CD4-positive, alpha-beta T cell treated with Interleukin-6 for 4 hours (primary cell): Measurements from ENCODE around the gene CANX.
"Not testable (repeated sequence)": the region's sequence is repeated elsewhere in the genome, so short reads cannot be mapped to it uniquely, and the experiment has no call there.

Experiments used
- DNase-seq: peaks from one replicate; pipeline ENCODE4 v3.0.0-alpha.2; 2020; ENCODE audit warnings: mixed read lengths

CANX gene, protein sequence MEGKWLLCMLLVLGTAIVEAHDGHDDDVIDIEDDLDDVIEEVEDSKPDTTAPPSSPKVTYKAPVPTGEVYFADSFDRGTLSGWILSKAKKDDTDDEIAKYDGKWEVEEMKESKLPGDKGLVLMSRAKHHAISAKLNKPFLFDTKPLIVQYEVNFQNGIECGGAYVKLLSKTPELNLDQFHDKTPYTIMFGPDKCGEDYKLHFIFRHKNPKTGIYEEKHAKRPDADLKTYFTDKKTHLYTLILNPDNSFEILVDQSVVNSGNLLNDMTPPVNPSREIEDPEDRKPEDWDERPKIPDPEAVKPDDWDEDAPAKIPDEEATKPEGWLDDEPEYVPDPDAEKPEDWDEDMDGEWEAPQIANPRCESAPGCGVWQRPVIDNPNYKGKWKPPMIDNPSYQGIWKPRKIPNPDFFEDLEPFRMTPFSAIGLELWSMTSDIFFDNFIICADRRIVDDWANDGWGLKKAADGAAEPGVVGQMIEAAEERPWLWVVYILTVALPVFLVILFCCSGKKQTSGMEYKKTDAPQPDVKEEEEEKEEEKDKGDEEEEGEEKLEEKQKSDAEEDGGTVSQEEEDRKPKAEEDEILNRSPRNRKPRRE

DNA sequence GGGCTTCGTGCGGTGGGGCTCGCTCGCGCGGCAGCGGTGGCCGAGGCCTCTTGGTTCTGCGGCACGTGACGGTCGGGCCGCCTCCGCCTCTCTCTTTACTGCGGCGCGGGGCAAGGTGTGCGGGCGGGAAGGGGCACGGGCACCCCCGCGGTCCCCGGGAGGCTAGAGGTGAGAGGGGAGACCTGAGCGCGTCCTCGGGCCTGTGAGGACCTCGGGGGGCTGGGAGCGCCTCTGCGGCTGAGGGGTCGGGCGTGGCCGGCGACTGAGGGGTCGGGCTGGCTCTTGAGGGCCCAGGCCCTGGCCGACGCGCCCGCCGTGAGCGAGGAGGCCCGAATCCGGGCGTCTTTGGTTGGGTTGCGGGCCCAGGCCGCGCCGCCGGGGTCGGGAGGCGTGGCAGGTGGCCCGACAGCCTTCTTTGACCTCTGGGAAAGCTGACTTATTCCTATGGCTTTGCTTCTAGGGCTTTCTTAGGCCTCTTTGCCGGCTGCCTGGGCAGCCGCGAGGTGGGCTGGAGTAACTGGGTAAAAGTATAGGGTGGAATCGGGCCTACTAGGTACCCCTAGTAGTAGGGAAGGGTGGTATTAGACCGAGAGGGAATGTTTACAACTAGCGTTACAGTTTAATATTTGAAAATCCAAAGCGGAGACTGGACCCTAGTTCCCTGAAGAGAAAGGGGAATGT lies at the start of gene CANX:
Gene CANX (plus strand): TSS at position 33 of the 681 bp plus-strand sequence. CDS start 6,715 bp downstream, outside the sequence.
- no peak for DNase-seq

GRCh38 chr5:179649166-179649703 lies 49.5 kb upstream of the CANX start:
- DNase-seq: not testable (repeated sequence)

- not testable (repeated sequence) for DNase-seq
These were observed 48.5 kb upstream of the CANX start for GRCh38 chr5:179650245-179650644.

- not testable (repeated sequence) for DNase-seq
These were observed 45.6 kb upstream of the CANX start for GRCh38 chr5:179653135-179653534.

DNA sequence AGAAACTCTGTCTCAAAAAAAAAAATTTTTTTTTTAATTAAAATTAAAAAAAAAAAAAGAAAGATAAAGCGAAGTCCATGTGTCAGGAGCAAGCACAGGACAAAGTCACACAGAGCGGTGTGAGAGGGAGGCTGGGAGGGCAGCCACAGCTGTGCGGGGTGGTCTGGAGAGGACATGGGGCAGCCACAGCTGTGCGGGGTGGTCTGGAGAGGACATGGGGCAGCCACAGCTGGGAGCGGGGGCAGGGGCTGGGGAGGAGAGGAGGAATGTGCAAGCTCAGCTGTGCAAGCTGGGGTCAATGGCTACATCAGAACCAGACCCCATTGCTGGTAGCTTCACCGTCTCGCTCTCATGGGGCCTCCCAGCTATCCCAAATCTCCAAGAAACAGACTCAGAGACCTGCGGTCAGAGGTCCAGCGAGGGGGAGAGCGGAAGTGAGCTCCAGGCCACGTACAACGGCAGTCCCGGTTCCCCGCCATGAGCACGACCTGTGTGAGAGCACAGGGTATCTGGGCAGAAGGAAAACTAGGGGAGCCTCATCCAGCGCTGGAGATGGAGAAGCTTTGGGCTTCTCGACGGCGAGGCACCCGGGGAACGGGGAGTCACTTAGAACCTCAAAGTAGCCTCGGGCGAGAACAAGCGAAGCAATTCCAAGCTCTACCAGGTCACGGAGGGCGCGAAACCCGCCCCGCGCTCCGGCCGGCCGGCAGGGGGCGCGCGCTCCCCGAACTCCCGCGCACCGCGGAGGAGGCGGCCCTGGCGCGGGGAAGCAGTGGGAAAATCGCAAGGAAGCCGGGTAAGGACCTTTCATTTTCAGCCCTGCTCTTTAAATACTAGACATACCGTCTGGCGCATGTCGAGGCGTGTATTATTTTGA lies 41.2 kb upstream of the CANX start:
- DNase-seq: not testable (repeated sequence)

DNA sequence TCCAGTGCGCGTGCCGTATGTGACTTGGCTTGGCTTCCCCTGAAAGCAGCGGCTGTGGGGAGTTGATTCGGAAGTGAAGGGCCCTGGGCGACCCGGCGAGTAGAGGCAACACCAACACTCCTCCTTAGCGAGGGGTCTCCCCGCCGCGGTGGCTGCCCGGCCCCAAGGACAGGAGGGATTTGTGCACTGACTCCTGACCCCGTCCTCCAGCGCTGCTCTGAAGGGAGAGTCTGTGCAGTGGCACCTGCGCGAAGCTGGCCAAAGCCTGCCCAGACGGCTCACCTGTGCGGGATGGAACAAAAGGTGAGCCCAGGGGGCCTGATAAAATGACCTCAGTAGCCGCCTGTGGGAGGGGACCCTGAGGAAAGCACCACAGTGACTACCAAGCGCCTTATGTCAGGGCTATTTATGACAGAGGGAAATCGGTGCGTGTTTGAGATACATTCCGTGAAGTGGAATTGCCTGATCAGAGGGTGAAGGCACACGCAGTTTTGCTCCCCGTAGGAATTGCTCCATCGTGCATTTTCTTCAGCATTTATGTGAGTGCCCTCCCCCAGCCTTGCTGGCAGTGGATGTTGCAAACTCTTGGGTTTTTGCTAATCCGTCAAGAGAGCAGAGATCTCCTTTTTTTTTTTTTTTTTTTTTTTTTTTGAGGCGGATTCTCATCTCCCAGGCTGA lies 40.4 kb upstream of the CANX start:
- DNase-seq: not testable (repeated sequence)

- not testable (repeated sequence) for DNase-seq
These were observed 37.1 kb upstream of the CANX start for GRCh38 chr5:179661647-179662046.

DNA sequence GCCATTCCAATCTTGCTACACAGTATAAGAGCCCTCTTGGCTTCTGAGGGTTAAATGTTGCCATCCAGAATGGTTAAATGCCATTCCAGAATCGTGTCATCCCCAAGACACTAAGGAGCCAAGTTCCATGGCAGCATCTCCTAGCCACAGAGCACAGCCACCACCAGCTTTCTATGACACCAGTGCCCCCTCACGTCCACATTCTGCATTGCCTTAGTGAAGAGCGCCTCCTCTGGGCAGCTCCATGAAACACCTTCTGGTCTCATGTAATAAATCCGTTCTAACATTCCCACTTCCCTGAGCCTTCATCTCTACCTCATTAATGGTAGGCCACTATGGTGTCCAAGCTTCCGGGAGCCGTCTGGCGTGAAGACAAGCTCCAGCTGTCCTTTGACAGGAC lies 30.4 kb upstream of the CANX start:
- peak; percentile 53 for DNase-seq

DNA sequence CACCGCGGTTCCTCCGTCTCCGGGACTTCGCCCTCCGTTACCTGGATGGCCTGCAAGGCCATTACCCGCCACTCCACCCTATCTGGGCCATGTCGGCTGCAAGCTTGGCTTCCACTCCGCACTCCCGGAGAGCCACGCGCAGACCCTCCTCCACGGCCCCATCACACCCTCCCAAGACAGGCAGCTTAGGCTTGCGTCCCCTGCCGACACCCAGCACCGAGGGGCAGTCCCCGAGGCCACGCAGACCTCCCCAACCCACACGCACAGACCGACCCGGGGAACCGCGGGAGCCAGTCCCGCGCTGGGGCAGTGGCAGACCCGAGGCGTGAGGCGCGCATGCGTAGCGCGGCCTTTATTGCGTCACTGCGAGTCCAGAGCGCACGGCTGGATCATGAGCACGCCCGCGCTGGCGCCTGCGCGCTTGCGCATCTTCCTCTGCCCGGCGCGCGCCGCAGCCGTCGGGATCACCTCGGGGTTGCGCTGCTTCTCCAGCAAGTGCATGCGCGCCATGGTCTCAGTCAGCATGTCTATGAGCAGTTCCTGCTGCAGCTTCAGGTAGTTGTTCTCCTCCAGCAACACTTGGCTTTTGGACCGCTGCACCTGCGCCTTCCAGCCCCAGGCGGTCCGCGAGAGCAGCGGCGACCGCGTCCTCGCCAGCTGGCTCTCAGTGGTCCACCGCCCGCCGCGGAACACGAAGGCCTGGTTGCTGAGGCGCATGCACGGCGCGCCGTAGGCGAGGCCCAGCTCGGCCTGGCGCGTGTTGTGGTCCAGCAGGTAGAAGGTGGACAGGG lies 20.3 kb upstream of the CANX start:
- DNase-seq: peak; percentile 96

DNA sequence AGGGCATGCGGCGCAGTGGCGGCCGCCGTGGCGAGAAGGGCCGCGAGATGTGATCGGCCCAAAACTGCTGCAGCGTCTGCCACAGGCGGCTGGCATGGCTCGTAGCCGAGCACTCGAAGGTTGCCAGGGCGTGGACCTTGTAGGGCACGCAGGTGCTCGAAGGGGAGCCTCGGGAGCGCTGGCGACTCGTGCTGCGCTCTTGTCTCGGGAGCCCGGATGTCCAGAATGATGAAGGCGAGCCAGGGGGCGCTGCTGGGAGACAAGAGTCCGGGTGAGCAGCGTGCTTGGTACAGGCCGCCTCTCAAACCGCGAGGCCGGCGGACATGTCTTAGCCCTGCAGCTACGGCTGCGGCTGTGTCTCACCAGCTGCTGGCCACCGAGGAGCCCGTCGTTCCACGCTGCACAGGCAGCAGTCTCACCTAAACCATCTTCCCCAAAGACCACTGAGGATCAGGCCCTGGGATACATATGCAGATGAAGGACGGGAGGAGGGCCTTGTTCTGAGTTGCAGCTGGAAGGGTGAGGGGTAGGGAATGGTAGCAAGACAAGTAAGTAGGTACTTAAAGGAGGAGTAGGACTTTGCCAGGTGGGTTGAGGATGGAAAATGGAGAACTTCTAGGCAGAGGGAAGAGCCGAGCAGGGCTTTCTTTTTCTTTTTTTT lies 19.6 kb upstream of the CANX start:
- peak; percentile 78 for DNase-seq

GRCh38 chr5:179680014-179680779 lies 18.6 kb upstream of the CANX start:
- DNase-seq: no peak

- DNase-seq: no peak
These were observed 17.9 kb upstream of the CANX start, which contains the start of gene CBY3 for GRCh38 chr5:179680780-179681401. CBY3 (minus strand) TSS chr5:179681034; CDS start chr5:179680918, 116 bp downstream.

GRCh38 chr5:179689212-179689611 lies 9.6 kb upstream of the CANX start:
- DNase-seq: not testable (repeated sequence)

DNA sequence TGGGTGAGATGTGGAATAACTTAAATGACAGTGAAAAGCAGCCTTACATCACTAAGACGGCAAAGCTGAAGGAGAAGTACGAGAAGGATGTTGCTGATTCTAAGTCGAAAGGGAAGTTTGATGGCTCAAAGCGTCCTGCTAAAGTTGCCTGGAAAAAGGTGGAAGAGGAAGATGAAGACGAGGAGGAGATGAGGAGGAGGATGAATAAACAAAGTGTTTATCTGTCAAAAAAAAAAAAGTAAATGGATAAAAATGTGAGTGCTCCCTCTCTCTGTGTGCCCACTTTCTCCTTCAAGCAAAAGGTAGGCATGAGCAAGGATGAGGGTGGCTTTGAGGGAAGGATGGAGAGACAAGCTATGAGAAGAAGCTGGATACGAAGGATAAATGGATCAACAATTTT lies 4.2 kb upstream of the CANX start:
- no peak for DNase-seq

GRCh38 chr5:179696603-179697002 lies 2.2 kb upstream of the CANX start:
- DNase-seq: no peak

DNA sequence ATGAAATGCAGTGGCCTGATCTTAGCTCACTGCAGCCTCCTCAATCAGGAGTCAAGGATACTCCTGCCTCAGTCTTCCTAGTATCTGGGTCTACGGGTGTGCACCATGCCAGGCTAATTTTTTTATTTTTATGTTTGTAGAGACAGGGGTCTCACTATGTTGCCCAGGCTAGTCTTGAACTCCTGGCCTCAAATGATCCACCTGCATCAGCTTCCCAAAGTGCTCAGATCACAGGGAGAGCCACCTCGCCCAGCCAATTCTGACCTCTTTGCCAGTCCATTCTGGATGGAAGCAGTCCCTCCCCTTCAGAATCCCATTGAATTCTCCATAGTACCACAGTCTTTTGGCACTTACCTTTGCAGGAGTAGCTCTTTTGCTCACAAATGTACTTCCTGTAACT lies 1.7 kb upstream of the CANX start:
- no peak for DNase-seq

- not testable (repeated sequence) for DNase-seq
These were observed 1.2 kb upstream of the CANX start for GRCh38 chr5:179697543-179697942.

DNA sequence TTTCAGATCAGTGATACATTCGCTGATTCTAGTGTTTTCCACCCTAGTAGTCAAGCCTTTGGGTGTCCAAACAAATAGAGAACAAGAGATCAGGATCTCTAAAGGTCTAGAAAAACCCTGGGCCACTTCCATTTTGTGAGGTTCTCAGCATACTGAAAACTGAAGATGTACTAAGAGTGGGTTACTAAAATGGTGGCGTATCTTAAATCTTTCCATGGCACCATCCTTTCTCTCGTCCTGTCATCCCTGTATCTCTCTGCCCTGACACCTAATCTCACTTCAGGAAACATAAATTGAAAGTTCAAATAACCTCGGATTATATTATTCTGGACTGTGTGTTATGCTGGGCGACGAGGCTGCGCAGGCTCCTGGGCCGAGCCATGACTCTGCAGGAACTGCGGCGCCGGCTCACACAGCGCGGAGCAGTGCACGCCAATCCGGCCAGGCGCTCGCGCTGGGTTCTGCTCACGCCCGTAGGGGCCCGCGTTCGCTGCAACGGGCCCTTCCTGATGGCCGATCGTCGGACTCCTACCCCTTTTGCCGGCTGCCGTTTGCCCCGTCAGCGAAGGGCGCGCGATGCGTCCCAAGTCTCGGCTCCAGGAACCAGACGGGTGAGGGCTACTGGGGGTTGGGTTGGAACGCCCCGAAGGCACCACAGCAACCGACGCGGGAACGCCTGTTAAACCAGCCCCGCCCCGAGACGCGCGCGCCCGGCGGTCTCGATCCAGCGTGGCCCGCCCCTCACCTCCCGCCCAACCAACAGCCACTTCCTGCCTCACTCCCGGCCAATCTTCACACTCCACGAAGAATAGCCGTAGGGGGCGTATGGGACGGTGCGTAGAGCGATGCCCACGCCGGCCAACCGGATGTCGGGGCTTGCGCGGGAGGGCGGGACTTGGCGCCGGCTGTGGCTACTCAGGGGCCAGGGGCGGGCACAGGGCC lies 503 bp upstream of the CANX start:
- DNase-seq: peak; percentile 98
